GM21367 (cell line): Measurements from ENCODE around the gene GUCA1C.

Experiments used
- ATAC-seq: cut with Tn5 transposase; IDR thresholded peaks from one replicate; pipeline ENCODE4 v1.9.1; 2021; ENCODE audit not compliant: unreplicated experiment

GUCA1C gene, protein sequence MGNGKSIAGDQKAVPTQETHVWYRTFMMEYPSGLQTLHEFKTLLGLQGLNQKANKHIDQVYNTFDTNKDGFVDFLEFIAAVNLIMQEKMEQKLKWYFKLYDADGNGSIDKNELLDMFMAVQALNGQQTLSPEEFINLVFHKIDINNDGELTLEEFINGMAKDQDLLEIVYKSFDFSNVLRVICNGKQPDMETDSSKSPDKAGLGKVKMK

GRCh38 chr3:108953700-108954099, at the start of gene GUCA1C:
Gene GUCA1C, minus strand, starts transcription at chr3:108953879. Its CDS starts 117 bp downstream, at chr3:108953762.
- ATAC-seq = no peak

GRCh38 chr3:108998436-108998835, 44.8 kb upstream of the GUCA1C start:
- ATAC-seq = no peak

DNA sequence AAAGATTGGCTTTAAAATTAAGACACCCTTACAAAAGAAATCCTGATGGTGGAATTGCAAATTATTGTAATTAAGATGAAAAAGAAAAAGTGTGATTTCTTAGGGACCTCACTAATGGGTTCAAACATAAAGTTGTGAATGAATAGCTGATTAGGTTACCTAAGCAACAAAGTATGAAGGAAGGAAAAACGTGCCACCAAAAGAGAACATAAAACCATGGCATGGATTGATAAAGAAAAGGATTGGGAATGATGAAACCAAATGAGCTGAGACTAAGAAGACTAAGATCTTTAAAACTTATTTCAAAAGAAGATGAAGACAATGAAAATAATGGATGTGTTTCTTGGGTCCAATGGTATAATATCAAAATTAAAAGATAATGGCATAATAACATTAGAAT, 32.2 kb upstream of the GUCA1C start:
- ATAC-seq = no peak

DNA sequence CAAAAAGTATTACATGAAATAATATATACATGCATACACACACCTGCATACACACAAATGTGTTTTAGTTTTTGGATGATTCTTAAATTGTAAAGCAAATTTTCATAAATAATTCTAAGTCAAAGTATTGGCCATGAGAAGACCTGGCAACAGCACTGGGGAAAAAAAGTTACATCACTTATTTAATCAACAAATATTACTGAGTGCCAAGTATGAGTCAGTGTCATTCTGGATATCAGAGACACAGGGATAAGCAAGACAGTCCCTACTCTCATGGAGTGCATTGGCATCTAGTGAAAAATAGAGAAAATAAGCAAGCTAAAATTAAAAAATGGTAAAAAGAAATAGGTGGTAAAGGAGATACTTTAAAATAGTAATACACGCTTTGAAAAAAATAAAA, 29.4 kb upstream of the GUCA1C start:
- no peak for ATAC-seq

- ATAC-seq = no peak
Observed at GRCh38 chr3:108976058-108976457, 22.4 kb upstream of the GUCA1C start.

DNA sequence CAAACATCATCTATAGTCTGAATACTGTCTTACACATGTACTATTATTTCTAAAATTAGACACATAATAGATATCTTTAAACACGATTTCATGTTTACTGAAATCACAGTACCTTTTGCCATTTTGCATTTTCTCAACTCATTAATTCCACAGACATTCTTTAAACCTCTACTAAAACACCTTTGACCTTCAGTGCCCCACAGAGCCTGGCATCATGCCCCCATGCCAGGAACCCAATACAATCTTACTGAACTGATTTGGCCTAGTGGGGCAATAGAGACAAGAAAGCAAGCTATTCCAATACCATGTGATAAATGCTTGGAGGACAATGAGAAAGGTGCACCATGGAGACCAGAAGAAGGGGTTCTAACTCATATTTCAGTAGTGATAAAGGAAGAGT, 19.3 kb upstream of the GUCA1C start:
- no peak for ATAC-seq

GRCh38 chr3:108972482-108972881, 18.8 kb upstream of the GUCA1C start:
- no peak for ATAC-seq

DNA sequence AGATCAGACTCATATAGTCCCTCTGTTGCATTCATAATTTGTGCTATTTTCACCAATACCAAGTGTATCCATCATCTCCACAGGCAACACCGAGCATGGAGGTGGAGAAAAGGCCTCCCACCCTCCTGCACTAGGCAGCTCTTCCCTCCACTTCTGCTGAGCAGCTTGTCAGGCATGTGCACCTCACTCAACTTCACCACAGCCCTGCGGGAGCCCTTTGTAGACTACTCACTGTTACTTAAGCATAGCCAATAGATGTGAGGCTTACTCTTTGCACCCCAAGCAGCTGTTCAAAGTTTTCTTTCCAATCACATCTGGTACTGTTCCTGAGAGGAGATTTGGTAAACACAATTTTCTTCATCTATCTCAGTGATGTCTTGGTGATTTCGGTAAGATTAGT, 16.9 kb upstream of the GUCA1C start:
- ATAC-seq = no peak

DNA sequence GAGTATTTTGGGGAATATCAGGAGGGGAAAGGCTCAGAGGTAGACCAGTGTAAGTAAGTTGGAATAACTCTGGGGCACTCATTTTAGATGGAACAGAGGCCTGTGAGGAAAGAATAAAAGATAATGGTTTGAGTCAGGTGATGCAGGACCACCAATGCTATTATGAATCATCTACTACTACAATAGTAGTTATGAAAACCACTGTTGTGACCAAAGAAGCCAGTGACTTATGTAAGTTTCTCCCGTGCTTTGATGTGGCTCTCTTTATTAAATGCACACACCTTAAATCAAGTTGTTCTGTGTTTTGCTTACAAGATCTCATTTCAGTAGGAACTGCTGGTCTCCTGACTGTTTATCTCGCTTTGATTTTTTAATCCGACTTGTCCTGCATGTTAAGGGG, 13.1 kb upstream of the GUCA1C start:
- no peak for ATAC-seq

GRCh38 chr3:108959017-108959416, 5.3 kb upstream of the GUCA1C start:
- ATAC-seq = no peak

DNA sequence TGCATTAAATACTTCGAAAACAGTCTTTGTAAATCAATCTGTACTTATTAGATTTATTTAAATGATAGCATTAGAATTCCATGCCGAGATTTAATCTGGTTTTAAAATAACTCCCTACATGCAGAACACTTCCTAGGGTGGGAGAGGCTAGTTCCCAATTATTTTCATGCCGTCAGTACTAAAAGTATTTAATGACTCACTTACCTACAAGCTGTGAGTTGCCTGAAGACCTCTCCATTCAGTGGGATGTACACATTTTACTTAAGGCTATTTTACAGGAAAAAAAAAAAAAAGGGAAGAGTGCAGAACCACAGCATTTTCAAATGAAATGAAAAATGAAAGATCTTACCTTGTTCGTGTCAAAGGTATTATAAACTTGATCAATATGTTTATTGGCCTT, 469 bp downstream of the GUCA1C start:
- ATAC-seq = no peak

GRCh38 chr3:108951820-108952501, 1.7 kb downstream of the GUCA1C start:
- no peak for ATAC-seq

DNA sequence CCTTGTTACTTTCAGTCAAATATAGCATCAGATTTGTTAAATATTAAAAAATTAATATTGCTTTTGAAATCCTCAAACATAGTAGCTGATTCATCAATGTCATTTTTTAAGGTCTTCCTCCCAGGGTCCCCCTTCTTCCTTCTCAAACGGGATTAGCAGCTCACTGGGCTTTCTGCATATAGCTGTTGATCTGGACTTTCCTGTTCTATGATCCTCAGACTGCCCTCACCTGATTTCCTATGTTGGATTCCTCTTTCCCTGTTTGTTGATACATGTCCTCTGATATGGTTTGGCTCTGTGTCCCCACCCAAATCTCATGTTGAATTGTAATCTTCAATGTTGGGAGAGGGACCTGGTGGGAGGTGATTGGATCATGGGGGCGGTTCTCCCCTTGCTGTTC, 5.8 kb downstream of the GUCA1C start:
- no peak for ATAC-seq

- no peak for ATAC-seq
Observed at GRCh38 chr3:108946292-108947285, 7.1 kb downstream of the GUCA1C start.

- ATAC-seq = no peak
Observed at GRCh38 chr3:108940568-108941263, 13.0 kb downstream of the GUCA1C start.

DNA sequence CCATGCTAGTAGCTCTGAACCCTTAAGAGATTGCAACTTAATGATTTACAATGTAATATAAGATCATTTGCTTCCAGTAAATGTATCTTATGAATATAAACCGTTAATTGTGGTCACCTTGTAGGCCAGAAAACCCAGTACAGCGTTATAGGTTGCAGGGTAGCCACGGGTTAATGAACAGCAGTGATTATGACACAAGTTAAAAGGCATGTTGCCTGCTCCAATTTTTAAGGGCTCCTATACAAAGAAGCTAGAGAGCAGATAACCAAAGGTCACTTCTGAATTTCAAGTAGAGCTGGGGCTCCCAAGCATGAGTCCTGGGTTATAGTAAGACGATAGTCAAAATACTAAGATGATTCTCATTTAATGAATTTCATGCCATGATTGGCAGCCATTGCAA, 13.5 kb downstream of the GUCA1C start:
- ATAC-seq = no peak

- ATAC-seq = no peak
Observed at GRCh38 chr3:108936924-108937689, 16.6 kb downstream of the GUCA1C start.

DNA sequence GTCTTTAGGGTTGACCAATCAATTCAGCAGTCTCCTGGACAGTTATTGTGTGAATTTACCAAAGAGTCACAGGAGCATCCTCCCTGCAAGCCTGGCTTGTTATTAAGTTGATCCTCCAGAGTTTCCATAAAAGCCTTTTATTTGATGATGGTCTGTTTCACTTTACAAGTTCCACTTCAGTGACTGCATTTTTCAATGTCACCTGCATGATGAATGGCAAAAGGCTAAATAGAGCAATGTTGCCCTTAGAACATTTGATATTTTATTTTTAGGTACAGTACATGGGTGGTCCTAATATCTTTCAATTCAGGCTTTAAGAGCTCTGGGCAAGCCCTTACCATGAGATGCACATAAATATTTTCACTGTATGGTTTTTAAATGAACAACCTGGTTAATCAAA, 22.6 kb downstream of the GUCA1C start:
- ATAC-seq = no peak

DNA sequence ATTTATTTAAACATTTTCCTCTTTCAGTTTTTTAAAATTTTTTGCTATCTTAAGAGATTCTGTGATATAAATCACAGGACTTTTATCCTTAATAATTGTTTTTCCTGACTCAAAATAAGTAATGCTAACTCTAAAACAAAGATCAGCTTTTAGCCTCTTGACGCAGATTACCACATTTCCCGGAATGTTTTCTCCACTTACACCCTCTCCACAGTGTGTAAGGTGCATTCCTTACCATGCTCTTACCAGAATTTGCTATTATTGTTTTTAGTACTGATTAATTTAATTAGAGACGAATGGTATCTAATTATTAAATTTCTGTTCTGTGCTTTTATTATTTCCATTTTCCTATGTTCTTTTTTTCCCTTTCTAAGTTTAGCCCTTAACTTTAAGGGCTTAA, 34.8 kb downstream of the GUCA1C start:
- no peak for ATAC-seq
